Ishikawa (cell line): ENCODE measurements around the gene ARL14EPL.

Experiments
- EP300 ChIP-seq: IDR thresholded peaks from 2 replicates; pipeline ENCODE4 v1.6.1; 2012; ENCODE audit warnings: borderline replicate concordance
- FOXM1 ChIP-seq: IDR thresholded peaks from 2 replicates; pipeline ENCODE4 v1.6.1; 2012; ENCODE audit warnings: low read depth, borderline replicate concordance

GRCh38 chr5:115985802-115986757 is 46.2 kb upstream of the ARL14EPL start:
- TF ChIP-seq FOXM1 (no peak), EP300 (no peak)
